Measurements from ENCODE around the gene TRIM32.

TRIM32 gene

DNA sequence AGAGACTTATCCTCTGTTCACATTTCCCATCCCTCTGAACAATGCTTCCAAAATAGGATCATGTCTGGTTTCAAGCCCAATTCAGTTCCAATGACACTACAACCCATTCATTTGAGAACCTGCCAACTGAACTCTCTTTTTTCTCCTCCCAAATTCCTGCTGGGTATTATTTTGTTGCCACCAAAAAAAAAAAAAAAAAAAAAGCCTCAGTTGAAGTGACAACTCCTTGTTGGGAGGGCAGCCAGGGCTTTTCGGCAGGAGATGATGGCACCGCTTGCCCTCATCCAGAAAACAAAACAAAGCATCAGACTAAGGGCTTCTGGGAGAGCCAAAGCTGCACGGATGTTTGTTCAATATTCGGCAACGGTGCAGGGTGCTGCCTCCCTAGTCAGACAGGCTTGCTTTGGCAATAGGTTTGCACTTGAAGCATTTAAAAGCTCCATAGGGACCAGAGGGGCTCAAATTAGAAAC, 30.6 kb upstream of the TRIM32 start:
- Histone ChIP-seq H3K27ac (ENCODE audit: low read depth, low read length) (no peak overlapping the region), H3K9me3 (ENCODE audit: control insufficient read depth, insufficient read depth, low read depth, low read length) (no peaks in the 10 kb centered on the region), H3K27me3 (ENCODE audit: control insufficient read depth, insufficient read depth, low read length) (no peaks in the 10 kb centered on the region), H3K36me3 (ENCODE audit: control insufficient read depth, insufficient read depth, low read length) (no peaks in the 10 kb centered on the region), H3K9ac (ENCODE audit: low read length) (no peak overlapping the region), H3K4me3 (ENCODE audit: low read depth, low read length) (no peak overlapping the region), H3K4me1 (ENCODE audit: control insufficient read depth, insufficient read depth, low read length) (peaks cover 7% of the 10 kb centered on the region; the same call in 1 of the 2 replicates)

DNA sequence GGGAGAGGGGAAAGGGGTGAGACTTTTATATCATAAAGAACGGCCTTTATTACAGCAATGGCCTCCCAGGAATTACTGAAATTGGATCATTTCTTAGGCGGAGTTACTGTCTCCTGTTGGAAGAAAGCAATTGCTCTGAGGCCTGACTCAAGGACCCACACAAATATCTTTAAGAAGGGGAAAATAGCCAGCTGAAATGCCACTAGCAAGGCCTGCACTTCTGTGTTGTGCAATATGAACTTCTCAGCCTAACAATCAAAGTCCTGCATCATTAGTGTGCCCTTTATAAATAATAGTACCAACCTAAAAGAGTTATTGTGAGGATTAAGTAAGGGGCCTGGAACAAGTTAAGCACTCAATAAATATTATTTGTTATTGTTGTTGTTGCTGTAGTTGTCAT, 30.1 kb upstream of the TRIM32 start:
- H3K9ac ChIP-seq (ENCODE audit: low read length): no peak overlapping the region
- no peak overlapping the region for H3K4me3 ChIP-seq (ENCODE audit: low read depth, low read length)
- H3K27me3 ChIP-seq (ENCODE audit: control insufficient read depth, insufficient read depth, low read length): no peaks in the 10 kb centered on the region
- no peak overlapping the region for H3K27ac ChIP-seq (ENCODE audit: low read depth, low read length)
- no peaks in the 10 kb centered on the region for H3K36me3 ChIP-seq (ENCODE audit: control insufficient read depth, insufficient read depth, low read length)
- no peaks in the 10 kb centered on the region for H3K9me3 ChIP-seq (ENCODE audit: control insufficient read depth, insufficient read depth, low read depth, low read length)
- peaks cover 7% of the 10 kb centered on the region; the same call in 1 of the 2 replicates for H3K4me1 ChIP-seq (ENCODE audit: control insufficient read depth, insufficient read depth, low read length)

DNA sequence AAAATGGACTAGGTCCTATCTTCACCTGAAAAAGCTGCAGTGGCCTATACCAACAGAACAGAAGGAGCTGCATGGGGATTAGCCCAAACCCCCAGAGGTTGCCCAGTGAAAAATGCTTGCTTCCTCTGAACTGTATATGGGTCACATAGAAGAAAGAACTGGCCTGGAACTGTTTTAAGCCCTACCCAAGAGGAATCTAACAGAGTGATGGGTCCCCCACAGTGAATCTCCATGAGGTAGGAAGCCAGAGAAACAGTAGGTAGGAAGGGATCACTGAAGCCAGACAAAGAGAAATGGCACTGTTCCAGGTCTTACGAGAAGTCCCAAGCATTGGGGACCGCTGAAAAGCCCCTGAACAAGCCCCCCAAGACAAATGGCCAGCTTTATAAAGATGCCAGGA, 28.8 kb upstream of the TRIM32 start:
- Histone ChIP-seq H3K27me3 (ENCODE audit: control insufficient read depth, insufficient read depth, low read length) (no peaks in the 10 kb centered on the region), H3K4me1 (ENCODE audit: control insufficient read depth, insufficient read depth, low read length) (peaks cover 7% of the 10 kb centered on the region; the same call in 1 of the 2 replicates), H3K27ac (ENCODE audit: low read depth, low read length) (no peak overlapping the region), H3K4me3 (ENCODE audit: low read depth, low read length) (no peak overlapping the region), H3K9me3 (ENCODE audit: control insufficient read depth, insufficient read depth, low read depth, low read length) (no peaks in the 10 kb centered on the region), H3K36me3 (ENCODE audit: control insufficient read depth, insufficient read depth, low read length) (no peaks in the 10 kb centered on the region), H3K9ac (ENCODE audit: low read length) (no peak overlapping the region)

DNA sequence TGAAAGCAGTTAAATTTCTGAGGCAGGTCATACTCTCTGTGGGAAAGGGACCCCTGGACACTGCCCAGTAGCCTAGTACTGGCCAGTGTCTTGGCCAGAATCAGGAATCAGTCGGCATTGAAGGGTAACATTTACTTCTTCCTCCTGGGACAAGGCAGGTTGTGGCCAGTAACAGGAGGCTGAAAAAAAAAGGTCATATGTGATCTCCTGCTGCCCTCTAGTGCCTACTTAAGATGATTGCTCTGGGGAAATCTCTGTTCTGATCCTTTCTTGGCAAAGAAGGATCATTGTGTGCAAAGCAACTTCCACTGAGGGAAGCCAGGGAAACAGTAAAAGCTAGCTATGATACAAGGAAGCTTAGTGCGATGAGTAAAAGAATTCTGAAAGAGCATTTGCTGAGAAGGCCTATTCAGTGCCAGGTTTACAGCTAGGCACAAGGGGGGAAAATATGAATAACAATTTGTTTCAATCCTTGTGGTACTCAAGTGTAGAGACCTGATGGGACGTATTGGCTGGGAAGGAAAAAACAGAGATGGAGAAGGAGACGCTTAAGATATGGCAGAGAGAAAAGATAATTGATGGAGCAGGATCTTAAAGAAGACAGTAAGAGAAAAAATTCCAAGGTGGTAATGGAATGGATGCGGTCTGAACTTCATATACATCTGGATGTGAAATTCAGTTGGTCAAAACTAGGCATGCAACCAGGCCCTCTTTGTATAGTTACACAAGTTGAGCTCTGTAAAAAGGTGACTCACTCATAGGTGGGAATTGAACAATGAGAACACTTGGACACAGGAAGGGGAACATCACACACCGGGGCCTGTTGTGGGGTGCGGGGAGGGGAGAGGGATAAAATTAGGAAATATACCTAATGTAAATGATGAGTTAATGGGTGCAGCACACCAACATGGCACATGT, 25.8 kb upstream of the TRIM32 start:
- H3K9ac ChIP-seq (ENCODE audit: low read length): no peak overlapping the region
- H3K27me3 ChIP-seq (ENCODE audit: control insufficient read depth, insufficient read depth, low read length): no peaks in the 10 kb centered on the region
- H3K4me3 ChIP-seq (ENCODE audit: low read depth, low read length): no peak overlapping the region
- H3K27ac ChIP-seq (ENCODE audit: low read depth, low read length): no peak overlapping the region
- H3K4me1 ChIP-seq (ENCODE audit: control insufficient read depth, insufficient read depth, low read length): no peaks in the 10 kb centered on the region
- no peaks in the 10 kb centered on the region for H3K36me3 ChIP-seq (ENCODE audit: control insufficient read depth, insufficient read depth, low read length)
- H3K9me3 ChIP-seq (ENCODE audit: control insufficient read depth, insufficient read depth, low read depth, low read length): no peaks in the 10 kb centered on the region

DNA sequence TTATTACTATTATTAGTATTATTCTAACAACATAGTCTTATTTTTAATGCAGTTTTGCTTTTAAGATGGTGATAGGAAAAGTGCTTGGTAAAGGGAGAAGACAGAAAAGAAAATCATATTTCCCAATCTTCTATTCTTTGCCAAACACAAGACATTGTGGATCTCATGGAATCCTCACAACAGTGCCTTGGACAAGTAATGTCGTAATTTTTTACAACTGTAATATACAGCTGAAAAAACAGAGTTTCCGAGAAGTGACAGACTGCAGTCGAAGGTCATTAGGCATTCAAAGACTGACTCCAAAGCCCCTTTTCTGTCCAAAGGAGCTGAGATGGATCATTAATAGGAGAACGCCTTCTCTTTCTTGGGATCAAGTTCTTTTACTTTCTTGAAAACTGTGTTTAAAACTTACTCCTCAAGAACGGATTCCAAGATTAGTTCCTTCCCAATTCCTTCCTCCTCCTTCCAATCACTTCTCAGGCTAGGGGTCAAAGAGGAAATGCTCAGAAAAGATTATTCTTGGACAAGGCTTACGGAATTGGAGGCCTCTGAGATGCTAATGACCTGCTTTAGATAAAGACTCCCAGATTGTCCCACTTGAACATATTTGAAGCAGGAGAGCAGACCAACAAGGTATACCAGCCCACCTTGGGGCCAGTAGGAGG, 24.3 kb upstream of the TRIM32 start:
- Histone ChIP-seq H3K9ac (ENCODE audit: low read length) (no peak overlapping the region), H3K27me3 (ENCODE audit: control insufficient read depth, insufficient read depth, low read length) (no peaks in the 10 kb centered on the region), H3K4me1 (ENCODE audit: control insufficient read depth, insufficient read depth, low read length) (no peaks in the 10 kb centered on the region)

DNA sequence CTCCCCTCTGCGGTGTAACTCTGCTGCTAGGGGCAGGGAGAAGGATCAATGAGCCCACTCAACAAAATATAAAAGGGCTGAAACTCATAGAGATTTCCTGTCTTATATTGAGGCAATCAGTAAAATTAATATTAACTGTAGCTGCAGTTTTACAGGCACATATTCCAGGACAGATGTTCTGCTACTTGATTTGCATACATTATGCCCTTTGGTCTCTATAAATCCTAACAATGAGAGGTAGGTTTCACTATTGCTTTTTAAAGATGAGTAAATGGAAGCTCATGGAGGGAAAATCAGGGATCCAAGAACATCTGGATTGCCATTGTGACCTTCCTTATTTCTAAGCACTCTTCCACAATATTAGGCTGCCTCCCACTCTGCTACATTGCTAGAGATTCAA, 23.5 kb upstream of the TRIM32 start:
- Histone ChIP-seq H3K9me3 (ENCODE audit: control insufficient read depth, insufficient read depth, low read depth, low read length) (no peaks in the 10 kb centered on the region), H3K27ac (ENCODE audit: low read depth, low read length) (no peak overlapping the region), H3K9ac (ENCODE audit: low read length) (no peak overlapping the region), H3K27me3 (ENCODE audit: control insufficient read depth, insufficient read depth, low read length) (no peaks in the 10 kb centered on the region), H3K36me3 (ENCODE audit: control insufficient read depth, insufficient read depth, low read length) (no peaks in the 10 kb centered on the region), H3K4me3 (ENCODE audit: low read depth, low read length) (no peak overlapping the region), H3K4me1 (ENCODE audit: control insufficient read depth, insufficient read depth, low read length) (no peaks in the 10 kb centered on the region)

More for the DNA sequence above, 24.3 kb upstream of the TRIM32 start:
- Histone ChIP-seq H3K36me3 (ENCODE audit: control insufficient read depth, insufficient read depth, low read length) (no peaks in the 10 kb centered on the region), H3K27ac (ENCODE audit: low read depth, low read length) (no peak overlapping the region), H3K9me3 (ENCODE audit: control insufficient read depth, insufficient read depth, low read depth, low read length) (no peaks in the 10 kb centered on the region), H3K4me3 (ENCODE audit: low read depth, low read length) (no peak overlapping the region)

DNA sequence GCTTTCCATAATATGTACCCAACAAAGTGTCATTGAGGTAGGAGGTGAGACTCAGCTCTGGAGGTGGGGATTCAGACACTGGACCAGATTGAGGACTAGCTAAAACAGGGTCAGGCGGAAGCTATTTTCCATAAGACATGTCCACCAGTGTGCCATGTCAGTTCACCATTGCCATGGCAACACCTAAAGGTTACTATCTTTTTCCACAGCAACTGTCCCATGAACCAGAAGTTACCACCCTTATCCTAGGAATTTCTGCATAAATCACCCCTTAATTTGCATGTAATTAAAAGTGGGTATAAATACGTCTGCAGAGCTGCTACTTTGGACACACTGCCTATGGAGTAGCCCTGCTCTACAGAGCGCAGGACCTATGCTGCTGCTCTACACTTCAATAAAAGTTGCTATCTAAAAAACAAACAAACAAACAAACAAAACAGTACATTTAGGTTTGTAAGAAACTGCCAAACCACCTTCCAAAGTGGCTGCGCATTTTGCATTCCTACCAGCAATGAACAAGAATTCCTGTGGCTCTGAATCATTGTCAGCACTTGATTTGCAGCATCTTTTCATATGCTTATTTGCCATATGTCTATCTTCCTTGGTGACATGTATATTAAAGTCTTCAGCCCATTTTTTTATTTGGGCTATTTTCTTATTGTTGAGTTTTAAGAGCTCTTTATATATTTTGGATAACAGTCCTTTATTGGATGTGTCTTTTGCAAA, 18.0 kb upstream of the TRIM32 start:
- Histone ChIP-seq H3K4me3 (ENCODE audit: low read depth, low read length) (no peak overlapping the region), H3K9me3 (ENCODE audit: control insufficient read depth, insufficient read depth, low read depth, low read length) (peaks cover 30% of the 10 kb centered on the region), H3K27ac (ENCODE audit: low read depth, low read length) (no peak overlapping the region), H3K36me3 (ENCODE audit: control insufficient read depth, insufficient read depth, low read length) (no peaks in the 10 kb centered on the region), H3K27me3 (ENCODE audit: control insufficient read depth, insufficient read depth, low read length) (no peaks in the 10 kb centered on the region), H3K9ac (ENCODE audit: low read length) (no peak overlapping the region), H3K4me1 (ENCODE audit: control insufficient read depth, insufficient read depth, low read length) (no peaks in the 10 kb centered on the region)

DNA sequence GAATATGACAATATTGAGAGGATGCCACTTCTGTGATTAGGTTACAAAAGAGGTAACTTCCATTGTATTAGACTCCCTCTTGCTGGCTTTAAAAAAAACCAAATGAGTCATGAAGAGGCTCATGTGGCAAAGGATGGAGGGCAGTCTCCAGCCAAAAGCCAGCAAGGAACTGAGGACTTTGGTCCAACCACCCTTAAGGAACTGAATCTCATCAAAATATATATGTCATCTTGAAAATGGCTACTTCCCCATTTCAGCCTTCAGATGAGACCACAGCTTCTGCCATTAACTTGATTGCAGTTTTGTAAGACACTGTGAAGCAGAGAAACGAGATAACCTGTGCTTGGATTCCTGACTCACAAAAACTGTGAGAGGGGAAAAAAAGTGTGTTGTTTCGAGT, 15.5 kb upstream of the TRIM32 start:
- Histone ChIP-seq H3K9me3 (ENCODE audit: control insufficient read depth, insufficient read depth, low read depth, low read length) (peaks cover 50% of the 10 kb centered on the region), H3K4me1 (ENCODE audit: control insufficient read depth, insufficient read depth, low read length) (no peaks in the 10 kb centered on the region), H3K4me3 (ENCODE audit: low read depth, low read length) (no peak overlapping the region), H3K27me3 (ENCODE audit: control insufficient read depth, insufficient read depth, low read length) (no peaks in the 10 kb centered on the region), H3K9ac (ENCODE audit: low read length) (no peak overlapping the region), H3K36me3 (ENCODE audit: control insufficient read depth, insufficient read depth, low read length) (0 out of 2 replicates have a peak, but pooled peaks cover 6% of the 10 kb centered on the region), H3K27ac (ENCODE audit: low read depth, low read length) (no peak overlapping the region)

DNA sequence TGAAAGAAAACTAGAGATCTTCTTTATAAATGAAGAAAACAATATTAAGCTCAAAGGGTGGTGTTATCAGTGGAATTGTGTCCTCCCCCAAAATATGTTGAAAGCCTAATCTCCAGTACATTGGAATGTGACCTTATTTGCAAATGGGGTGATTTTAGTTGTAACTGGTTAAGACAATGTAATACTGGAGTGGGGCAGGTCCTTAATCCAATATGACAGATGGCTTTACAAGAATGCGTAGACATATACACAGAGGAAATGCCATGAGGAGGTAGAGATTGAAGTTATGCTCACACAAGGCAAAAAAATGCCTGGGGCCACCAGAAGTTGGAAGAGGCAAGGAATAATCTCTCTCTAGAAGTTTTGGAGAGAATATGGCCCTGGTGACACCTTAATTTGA, 13.7 kb upstream of the TRIM32 start:
- no peaks in the 10 kb centered on the region for H3K27me3 ChIP-seq (ENCODE audit: control insufficient read depth, insufficient read depth, low read length)
- no peaks in the 10 kb centered on the region for H3K4me1 ChIP-seq (ENCODE audit: control insufficient read depth, insufficient read depth, low read length)
- peaks cover 50% of the 10 kb centered on the region for H3K9me3 ChIP-seq (ENCODE audit: control insufficient read depth, insufficient read depth, low read depth, low read length)
- no peak overlapping the region for H3K9ac ChIP-seq (ENCODE audit: low read length)
- no peak overlapping the region for H3K4me3 ChIP-seq (ENCODE audit: low read depth, low read length)
- H3K36me3 ChIP-seq (ENCODE audit: control insufficient read depth, insufficient read depth, low read length): 0 out of 2 replicates have a peak, but pooled peaks cover 6% of the 10 kb centered on the region
- H3K27ac ChIP-seq (ENCODE audit: low read depth, low read length): no peak overlapping the region

DNA sequence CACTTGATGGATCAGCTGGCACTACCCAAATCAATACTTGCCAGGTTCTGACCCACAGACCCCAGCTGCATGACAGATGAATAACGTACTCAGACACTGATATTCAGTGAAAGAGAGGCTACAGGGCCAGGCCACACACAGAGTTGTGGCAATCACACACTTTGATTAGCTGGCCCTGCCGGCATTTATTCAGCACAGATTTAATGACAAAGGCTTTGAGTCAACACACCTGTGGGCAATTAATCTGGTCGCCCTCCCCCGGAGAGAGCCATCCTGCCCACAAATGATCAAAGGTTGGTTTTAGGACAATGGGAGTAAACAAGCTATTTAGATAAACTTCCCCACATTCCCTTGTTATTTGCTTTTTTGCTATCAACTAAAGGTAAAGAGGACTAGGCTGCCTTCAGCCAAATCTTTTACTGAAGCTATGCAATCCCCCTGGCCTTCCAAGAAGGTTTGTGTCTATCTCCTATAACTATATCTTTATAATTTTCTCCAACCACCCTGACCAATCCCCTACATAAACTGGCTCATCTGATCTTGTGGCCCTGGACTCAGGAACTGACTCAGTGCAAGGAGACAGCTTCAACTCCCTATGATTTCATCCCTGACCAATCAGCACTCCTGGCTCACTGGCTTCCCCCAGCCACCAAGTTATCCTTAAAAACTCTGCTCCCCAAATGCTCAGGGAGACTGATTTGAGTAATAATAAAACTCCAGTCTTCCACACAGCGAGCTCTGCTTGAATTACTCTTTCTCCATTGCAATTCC, 12.7 kb upstream of the TRIM32 start:
- H3K27ac ChIP-seq (ENCODE audit: low read depth, low read length): no peak overlapping the region; the same call in 1 of the 2 replicates
- no peak overlapping the region for H3K4me3 ChIP-seq (ENCODE audit: low read depth, low read length)
- H3K9ac ChIP-seq (ENCODE audit: low read length): no peak overlapping the region
- H3K9me3 ChIP-seq (ENCODE audit: control insufficient read depth, insufficient read depth, low read depth, low read length): peaks cover 50% of the 10 kb centered on the region
- no peaks in the 10 kb centered on the region for H3K4me1 ChIP-seq (ENCODE audit: control insufficient read depth, insufficient read depth, low read length)
- H3K27me3 ChIP-seq (ENCODE audit: control insufficient read depth, insufficient read depth, low read length): no peaks in the 10 kb centered on the region
- 0 out of 2 replicates have a peak, but pooled peaks cover 6% of the 10 kb centered on the region for H3K36me3 ChIP-seq (ENCODE audit: control insufficient read depth, insufficient read depth, low read length)

All from HUES6 (cell line).